Keratinocyte (primary cell): Measurements from ENCODE around the gene MXRA8.

Experiments
- CTCF ChIP-seq, 3 experiments: IDR thresholded peaks in 1 of 3; conservative IDR thresholded peaks in 1 of 3; optimal IDR thresholded peaks in 1 of 3; 2 replicates in 2 of 3; 3 replicates in 1 of 3; pipeline versions ENCODE3 to v1.5.1; 2011; ENCODE audit warnings: low read length in 3 of 3, mild to moderate bottlenecking in 3 of 3, moderate library complexity in 2 of 3, control low read depth in 1 of 3, inconsistent platforms in 1 of 3; ENCODE audit not compliant: insufficient read depth in 2 of 3; ENCODE audit errors: extremely low read depth in 1 of 3
- EZH2 ChIP-seq: IDR thresholded peaks from one replicate; pipeline ENCODE4 v1.6.1; 2012; ENCODE audit warnings: inconsistent platforms, mild to moderate bottlenecking, low read length, moderate library complexity

DNA sequence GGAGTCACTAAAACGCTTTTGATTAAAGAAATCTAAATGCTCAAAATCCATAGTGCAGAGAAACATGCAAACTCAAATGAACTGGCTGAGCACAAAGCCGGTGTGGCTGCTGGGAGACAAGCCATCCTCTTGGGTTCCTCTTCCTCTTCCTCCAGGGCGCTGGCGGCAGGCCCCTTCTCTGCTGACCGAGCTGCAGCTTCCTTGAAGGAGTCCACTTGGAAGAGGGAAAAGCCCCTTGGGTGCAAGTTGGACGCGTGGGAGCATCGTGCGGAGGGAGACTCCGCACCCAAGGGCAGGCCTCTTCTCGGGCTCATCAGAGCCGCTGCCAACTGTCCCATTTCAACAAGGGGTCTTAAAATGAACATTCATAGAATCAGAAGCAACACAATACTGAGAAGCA lies 32.9 kb upstream of the MXRA8 start:
- no peak for TF ChIP-seq CTCF (optimal IDR thresholded peaks at IDR 0.05 in 1 of 3, IDR thresholded peaks at IDR 0.05 in 1 of 3, conservative IDR thresholded peaks at IDR 0.05 in 1 of 3; ENCODE audit: extremely low read depth in 1 of 3, insufficient read depth in 2 of 3, low read length in 3 of 3)
- no peak for TF ChIP-seq EZH2
